NCI-H2107 (cell line): ENCODE results near the gene CD300A.

Source experiments
- DNase-seq: peaks from one replicate; lab custom pipeline; 2025; lab: John Stamatoyannopoulos, UW

CD300A gene

DNA sequence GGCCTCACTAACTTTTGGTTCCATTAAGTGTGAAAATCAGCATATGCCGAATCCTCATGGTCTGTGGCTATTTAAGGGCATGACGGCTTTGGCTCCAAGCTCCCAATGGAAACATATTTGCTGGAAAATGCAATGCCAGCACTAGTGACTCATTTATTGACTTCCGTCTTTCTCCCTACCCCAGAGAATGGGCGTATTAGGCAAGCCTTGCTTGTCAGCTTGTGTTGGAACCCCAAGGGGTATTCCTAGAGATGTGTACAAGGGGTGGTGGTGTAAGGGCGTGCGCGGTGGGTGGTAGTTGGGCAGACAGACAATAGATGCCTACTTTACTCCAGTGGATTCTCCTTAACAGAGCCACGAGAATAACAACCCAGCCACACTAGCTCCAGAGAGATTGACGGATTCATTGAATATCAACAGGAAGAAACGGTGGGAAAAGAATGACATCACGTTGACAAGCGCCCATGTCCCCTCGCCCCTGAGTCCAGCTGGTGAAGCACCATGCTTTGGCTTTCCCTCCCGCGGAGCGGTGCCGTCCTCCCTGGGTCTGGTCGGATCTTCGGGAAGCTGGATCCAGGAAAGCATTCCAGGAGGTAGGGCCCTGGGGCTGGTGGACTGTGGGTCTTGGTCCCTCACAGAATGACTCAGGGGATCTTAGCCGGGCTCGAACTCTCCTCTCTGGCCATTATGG lies 54.5 kb downstream of the CD300A start:
- DNase-seq = no peak

DNA sequence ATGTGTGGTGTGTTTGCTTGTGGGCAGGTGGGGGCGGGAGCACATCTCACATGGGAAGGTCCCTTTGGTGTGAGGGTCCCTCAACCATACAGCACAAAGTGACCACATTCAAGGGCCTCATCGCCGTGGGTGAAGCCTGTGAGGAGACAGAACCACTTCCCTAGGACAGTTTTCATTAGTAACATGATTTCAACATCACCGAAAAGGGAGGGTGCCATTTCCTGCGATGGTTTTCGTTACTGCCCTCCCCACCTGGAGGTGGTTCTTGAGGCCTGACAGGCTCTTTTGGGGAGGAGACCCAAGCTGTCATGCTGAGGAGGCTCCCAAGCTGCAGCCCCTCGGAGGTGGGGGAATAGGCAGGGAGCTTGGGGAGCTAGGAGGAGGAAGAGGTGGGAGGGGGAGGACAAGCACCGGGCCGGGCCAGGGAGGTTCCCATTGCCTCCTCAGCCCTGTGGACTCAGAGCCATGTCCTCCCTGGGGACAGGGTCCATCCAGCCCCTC lies 55.3 kb downstream of the CD300A start:
- DNase-seq = no peak

DNA sequence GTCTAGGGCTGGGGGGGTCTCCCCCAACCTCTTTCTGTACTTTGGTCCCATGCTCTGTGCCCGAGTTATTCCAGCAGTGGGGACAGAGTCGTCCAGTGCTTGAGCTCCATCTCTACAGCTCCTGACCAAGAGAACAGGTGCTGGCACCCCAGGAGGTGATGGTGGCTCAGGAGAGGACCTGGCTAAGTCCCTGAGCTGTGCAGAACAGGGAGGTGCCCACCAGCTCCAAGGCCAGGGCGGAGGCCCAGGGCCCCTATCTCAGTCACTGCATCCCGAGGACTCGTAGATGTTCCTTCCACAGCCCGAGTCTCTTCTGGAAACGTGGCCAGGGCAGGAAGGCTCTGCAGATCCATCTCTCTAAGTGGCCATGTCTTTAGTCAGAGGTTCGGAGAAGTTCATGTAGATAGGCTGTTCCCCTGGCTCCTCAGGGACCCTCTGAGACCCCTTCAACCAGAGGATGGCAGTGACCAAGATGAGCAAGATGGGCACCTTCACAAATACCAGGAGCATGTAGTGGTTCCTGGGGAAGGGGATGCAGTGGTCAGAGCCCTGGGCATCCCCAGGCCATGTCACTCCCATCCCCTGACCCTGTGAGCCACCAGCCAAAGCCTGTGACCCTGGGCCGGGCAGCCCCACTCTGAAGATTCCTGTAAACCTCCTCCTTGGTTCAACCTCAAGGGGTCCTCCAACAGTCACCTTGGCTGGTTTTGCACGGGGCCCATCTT lies 56.1 kb downstream of the CD300A start:
- no peak for DNase-seq

DNA sequence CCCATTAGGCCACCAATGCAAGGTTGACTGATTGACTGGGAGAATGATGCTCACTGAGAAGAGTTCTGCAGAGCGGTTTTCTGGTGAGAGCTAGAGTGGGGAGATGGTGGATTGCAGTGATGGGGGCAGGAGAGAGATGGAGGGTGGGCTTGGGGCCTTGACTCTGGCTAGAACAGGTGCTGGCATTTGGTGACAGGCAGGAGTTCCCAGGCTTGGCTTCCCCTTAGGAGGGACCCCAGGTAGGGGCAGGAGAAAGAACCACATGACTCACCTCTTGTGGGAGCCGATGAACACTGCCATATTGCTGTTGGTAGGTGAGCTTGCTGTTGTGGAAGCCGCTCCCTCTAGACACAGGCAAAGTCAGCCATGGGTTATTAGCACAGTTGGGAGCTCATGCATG lies 56.9 kb downstream of the CD300A start:
- DNase-seq = no peak

DNA sequence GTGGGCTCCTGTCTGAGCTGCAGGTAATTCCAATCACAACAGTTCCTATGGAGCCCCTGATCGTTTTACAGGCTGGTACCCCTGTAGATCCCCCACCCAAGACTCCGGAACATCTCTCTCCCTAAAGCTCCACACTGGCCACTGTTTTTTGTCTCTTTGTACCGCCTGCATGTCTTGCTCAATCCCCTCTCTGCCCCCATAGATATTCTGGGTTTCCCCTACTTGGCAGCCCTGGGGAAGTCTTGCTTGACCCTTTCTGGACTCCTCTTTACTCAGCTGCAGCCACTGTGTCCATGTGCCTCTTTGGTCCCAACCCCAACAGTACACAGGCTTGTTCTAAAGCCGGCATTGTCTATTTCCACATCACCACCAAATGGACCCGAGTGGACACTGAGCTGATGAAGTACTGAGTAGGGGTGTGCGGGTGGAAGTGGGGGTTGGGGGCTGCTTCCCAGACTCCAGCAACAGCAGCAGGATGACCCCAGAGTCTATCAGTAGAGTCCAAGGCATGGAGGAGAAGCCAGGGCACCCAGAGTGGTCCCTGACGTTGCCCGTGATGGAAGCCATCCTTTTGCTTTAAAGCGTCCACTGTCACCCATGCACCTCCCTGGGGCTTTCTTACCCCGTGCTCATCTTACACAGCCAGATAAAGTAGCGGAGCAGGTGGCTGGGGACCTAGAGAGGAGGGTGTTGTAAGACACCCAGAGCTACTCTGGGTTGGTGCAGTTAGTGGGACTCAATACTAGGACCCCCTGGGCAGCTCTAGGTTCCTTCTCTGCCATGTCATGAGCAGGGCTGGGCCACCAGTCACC lies 58.4 kb downstream of the CD300A start:
- no peak for DNase-seq

DNA sequence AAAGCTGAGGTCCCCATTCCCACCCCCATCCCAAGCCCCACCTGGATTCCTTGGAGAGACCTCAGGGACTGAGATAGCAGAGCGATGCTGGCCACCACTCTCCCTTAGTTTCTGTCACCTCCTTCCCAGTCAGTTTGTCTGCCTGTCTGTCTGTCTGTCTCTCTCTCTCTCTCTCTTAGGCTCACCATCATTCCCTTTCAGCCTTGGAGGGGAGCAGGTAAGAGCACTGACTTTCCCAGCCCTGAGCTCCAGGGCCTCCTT lies 59.0 kb downstream of the CD300A start:
- DNase-seq = no peak

DNA sequence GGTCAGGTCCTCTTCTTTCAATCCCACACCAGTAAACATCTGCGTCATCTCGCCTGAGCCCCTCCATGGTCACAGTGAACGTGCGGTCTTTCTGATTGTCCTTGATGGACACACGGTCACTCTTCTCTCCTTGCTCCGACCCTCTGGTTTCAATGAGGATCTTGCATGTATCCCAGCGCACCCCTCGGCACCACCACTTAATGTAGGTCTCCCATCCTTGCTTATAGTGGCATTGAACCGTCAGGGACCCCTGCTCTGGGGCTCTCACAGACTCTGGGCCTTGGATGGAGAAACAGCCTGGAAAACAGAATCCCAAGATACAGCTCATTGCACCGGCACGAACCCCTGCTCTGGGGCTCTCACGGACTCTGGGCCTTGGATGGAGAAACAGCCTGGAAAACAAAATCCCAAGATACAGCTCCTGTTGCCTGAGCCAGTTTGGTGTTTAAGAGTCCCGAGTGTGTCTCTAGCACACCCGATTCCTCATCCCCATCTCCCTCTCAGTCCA lies 59.4 kb downstream of the CD300A start:
- no peak for DNase-seq

DNA sequence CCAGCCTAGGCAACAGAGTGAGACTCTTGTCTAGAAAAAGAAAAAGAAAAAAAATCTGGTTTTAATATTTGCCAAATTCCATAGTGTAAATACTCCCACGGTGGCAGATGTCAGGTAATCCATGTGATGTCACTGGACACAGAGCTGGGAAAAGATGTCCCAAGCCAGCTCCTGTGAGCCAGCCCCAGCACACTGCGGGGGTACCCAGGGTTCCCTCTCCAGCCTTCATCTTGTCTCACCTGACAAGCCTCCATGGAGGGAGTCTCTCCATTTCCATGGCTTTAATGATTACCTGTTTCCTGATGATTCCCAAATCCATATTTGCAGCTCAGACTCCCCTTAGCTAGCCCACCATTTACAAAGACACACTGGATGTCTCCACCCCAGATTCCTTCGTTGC lies 60.2 kb downstream of the CD300A start:
- DNase-seq = no peak

DNA sequence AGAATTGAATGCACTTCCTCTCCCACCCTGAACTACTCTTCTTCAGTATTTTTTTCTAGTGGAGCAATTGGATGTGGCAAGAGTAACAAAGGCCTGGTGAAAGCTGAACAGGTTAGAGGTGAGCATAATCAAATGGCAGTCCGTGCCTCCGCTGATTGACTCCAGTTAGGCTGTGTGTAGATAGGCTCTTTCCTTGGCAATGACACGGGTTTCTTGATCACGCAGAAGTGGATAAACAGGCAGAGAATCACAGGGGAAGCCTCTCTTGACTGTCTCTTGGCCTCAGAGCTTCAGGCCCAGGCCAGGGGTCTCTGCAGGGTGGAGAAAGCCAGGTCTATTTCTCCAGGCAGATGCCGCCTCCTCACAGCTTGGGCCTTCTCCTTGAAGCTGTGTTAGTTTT lies 60.6 kb downstream of the CD300A start:
- no peak for DNase-seq

DNA sequence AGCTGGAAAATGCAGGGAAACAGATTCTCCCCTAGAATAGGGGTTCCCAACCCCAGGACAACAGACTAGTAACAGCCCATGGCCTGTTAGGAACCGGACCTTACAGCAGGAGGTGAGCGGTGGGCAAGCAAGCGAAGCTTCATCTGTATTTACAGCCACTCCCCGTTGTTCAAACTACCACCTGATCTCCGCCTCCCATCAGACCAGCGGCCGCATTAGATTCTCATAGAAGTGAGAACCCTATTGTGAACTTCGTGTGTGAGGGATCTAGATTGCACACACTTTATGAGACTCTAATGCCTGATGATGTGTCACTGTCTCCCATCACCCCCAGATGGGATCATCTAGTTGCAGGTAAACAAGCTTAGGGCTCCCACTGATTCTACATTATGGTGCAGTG lies 61.3 kb downstream of the CD300A start:
- DNase-seq = no peak

DNA sequence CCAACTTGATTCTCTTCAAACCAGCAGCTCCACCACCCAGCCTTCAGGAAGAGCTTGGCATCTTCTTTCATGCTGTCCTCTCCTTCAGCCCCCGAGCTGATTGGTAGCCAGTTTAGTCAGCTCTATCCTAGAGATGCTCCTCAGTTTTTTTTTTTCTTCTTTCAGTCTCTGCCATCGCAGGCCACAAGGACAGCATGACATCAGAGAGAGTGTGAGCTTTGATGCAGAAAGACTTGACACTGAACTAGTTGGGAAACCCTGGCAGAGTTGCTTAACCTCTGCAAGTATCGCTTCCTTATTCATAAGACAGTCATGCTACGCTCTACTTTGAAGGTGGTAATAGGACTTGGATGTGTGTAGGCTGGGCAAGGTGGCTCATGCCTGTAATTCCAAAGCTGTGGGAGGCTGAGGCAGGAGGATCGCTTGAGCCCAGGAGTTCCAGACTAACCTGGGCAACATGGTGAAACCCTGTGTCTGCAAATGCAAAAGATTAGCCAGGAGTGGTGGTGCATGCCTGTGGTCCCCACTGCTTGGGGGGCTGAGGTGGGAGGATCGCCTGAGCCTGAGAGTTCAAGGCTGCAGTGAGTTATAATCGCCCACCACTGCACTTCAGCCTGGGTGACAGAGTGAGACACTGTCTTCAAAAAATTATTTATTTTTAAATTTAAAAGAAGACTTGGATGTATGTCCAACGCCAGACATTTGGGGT lies 62.2 kb downstream of the CD300A start:
- no peak for DNase-seq

DNA sequence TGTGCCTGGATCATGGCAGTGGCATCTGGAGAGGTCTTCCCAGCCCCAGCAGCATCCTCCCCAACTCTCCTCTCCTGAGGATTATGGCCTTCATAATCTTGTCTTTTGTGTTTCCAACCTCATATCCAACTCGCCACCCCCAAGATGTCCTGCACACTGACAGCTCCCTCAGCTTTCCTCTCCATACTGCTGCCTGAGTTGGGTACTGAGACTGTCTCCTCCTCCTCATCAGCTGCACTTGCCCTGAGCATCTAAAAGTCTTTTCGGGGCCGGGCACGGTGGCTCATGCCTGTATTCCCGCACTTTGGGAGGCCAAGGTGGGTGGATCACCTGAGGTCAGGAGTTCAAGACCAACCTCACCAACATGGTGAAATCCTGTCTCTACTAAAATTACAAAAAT lies 62.8 kb downstream of the CD300A start:
- DNase-seq = no peak

DNA sequence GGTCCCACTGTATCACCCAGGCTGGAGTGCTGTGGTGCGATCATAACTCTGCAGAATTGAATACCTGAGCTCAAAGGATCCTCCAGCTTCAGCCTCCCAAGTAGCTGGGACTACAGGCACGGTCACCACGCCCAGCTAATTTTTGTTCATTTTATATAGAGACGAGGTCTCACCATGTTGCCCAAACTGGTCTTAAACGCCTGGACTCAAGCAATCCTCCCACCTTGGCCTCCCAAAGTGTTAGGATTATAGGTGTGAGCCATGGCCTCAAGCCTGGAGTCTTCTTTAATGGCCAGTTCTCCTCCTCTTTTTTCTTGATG lies 64.4 kb downstream of the CD300A start:
- DNase-seq = no peak

DNA sequence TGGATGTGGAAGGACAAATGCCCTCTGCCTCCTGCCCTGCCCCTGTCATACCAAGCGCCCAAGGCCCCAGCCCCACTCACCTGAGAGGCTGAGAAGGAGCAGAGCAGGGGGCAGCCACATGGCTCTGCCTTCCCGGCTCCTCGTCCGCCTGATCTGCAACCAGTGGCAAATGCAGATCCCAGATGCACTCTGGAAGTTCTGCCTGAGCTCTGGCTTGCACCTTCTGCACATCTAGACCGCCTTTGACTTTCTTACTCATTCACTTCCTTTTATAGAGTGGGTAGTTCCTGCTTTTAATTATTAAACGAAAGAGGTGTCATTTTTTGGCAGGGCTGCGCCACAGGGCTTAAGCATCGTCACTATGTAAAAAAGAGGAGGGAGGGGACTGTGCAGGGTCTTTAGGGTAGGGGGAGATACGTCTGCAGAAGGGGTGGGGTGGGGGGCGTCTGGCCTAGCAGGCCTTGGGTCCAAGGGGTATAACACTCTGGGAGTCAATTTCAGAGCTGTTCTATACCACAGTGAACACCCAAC lies 64.9 kb downstream of the CD300A start, which contains the start of gene CD300LB:
TSS of gene CD300LB (minus strand) at position 245 of the 531 bp plus-strand sequence. CDS start at position 120, 125 bp downstream.
- DNase-seq = no peak

DNA sequence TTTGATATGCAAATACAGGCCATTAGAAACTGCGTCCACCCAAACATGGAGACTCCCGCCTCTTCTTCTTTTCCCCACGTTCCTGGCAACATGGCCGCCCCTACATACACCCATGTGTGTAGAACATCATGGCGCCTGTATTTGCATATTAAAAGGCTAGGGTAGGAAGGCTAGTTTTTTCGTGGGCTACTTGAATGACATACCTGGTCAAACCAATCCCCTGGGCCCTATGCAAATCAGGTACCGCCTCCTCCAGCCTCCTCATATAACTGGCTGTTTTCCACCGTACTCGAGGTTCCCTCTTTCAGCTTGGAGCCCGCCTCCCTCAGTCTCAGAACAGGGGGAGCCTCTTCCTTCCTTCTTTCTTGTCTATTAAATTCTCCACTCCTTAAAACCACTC lies 65.7 kb downstream of the CD300A start:
- DNase-seq = no peak
